ENCODE measurements around the gene PDSS2. TPM values are rescaled to one million over a fixed set of nuclear protein-coding genes. Genes with fewer than 3 reads are reported as not detected.

PDSS2 gene
- total RNA-seq, 1 experiment from 2014 or later: 12.1 TPM

DNA sequence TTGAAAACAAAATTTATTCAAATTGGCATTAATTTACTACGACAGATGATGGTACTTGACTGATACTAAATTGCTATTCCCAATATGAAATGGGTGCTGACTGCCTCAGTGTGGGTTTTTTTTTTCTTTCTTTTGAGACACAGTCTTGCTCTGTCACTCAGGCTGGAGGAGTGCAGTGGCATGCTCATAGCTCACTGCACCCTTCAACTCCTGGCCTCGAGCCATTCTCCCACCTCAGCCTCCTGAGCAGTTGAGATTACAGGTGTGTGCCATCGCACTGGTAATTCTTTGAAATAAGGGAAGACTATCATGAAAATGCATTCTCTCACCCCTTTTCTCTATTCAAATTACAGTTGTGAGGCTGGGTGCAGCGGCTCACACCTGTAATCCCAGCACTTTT lies 22.5 kb downstream of the PDSS2 start:
- Histone ChIP-seq H3K27ac (ENCODE audit: insufficient read length, low read depth, low read length) (no peak overlapping the region), H3K4me1 (ENCODE audit: insufficient read depth, low read length) (no peaks in the 10 kb centered on the region), H3K27me3 (ENCODE audit: insufficient read depth, low read length) (no peaks in the 10 kb centered on the region), H2BK15ac (ENCODE audit: low read depth, low read length) (no peak overlapping the region), H4K20me1 (ENCODE audit: control insufficient read depth, insufficient read depth, insufficient read length) (no peaks in the 10 kb centered on the region), H3K14ac (ENCODE audit: insufficient read depth, low read length) (no peak overlapping the region), H4K5ac (ENCODE audit: insufficient read length, low read depth, low read length) (no peak overlapping the region), H3K9ac (ENCODE audit: extremely low read depth, insufficient read length, low read length) (no peak overlapping the region), H3T11ph (ENCODE audit: low read length) (no peak overlapping the region), H3K56ac (ENCODE audit: insufficient read length, low read depth, low read length) (no peak overlapping the region), H4K8ac (replicated peaks; ENCODE audit: insufficient read length, low read depth, low read length) (no peak overlapping the region), H3K18ac (ENCODE audit: insufficient read length, low read depth, low read length) (no peak overlapping the region), H2AK5ac (ENCODE audit: insufficient read length, low read length) (no peak overlapping the region), H3K4me2 (ENCODE audit: insufficient read depth, insufficient read length, low read length) (no peak overlapping the region), H2BK5ac (ENCODE audit: insufficient read length, low read length) (no peak overlapping the region), H3K79me1 (ENCODE audit: insufficient read depth, low read depth, low read length, poor library complexity, severe bottlenecking) (no peaks in the 10 kb centered on the region), H3K9me3 (ENCODE audit: control insufficient read depth, low read depth, low read length) (no peaks in the 10 kb centered on the region), H2BK120ac (ENCODE audit: low read depth, low read length, poor library complexity, severe bottlenecking) (no peak overlapping the region), H3K23ac (ENCODE audit: insufficient read length, low read depth, low read length) (no peak overlapping the region), H3K23me2 (ENCODE audit: insufficient read length, low read depth, low read length, poor library complexity, severe bottlenecking) (no peaks in the 10 kb centered on the region), H3K4ac (ENCODE audit: low read depth, low read length) (no peak overlapping the region), H2BK12ac (ENCODE audit: insufficient read length, low read depth, low read length) (no peak overlapping the region), H3K79me2 (ENCODE audit: insufficient read depth, low read length) (no peaks in the 10 kb centered on the region; the same call in 1 of the 2 replicates), H2BK20ac (ENCODE audit: low read depth, low read length, poor library complexity, severe bottlenecking) (no peak overlapping the region), H4K91ac (ENCODE audit: insufficient read length, low read depth, low read length) (no peak overlapping the region), H2AFZ (ENCODE audit: low read length) (no peak overlapping the region)
- TF ChIP-seq, protein P1, sequence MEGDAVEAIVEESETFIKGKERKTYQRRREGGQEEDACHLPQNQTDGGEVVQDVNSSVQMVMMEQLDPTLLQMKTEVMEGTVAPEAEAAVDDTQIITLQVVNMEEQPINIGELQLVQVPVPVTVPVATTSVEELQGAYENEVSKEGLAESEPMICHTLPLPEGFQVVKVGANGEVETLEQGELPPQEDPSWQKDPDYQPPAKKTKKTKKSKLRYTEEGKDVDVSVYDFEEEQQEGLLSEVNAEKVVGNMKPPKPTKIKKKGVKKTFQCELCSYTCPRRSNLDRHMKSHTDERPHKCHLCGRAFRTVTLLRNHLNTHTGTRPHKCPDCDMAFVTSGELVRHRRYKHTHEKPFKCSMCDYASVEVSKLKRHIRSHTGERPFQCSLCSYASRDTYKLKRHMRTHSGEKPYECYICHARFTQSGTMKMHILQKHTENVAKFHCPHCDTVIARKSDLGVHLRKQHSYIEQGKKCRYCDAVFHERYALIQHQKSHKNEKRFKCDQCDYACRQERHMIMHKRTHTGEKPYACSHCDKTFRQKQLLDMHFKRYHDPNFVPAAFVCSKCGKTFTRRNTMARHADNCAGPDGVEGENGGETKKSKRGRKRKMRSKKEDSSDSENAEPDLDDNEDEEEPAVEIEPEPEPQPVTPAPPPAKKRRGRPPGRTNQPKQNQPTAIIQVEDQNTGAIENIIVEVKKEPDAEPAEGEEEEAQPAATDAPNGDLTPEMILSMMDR (conservative IDR thresholded peaks at IDR 0.05): no peak
- Mint-ChIP-seq H3K9me3 (no peaks in the 10 kb centered on the region), H3K4me3 (no peak overlapping the region), H3K27me3 (ENCODE audit: low read depth) (no peaks in the 10 kb centered on the region), H3K4me1 (0 out of 4 replicates have a peak, but pooled peaks cover 0 to 3% of the 10 kb centered on the region in 2 experiments), H3K27ac (no peak overlapping the region), H3K36me3 (ENCODE audit: insufficient read depth in 1 of 3, low read depth in 3 of 3) (peaks cover 0 to 10% (median 0%) of the 10 kb centered on the region in 3 experiments; a peak in 1 of 7 replicates)
- DNase-seq: no peak
- no CpG with 5 or more reads among the region's 4 CpGs for WGBS (ENCODE audit: extremely low coverage, insufficient read length, low lambda C conversion rate)
